B cell (primary cell): ENCODE results near the gene MARCHF10. TPM values are rescaled to one million over a fixed set of nuclear protein-coding genes. Genes with fewer than 3 reads are reported as not detected.

Experiments
- ATAC-seq: fragments of 200-7000 bp; cut with Tn5 transposase; one replicate; pipeline ENCODE4 v1.10.0; 2021; ENCODE audit warnings: low read depth, mild to moderate bottlenecking, moderate number of reproducible peaks, moderate library complexity
- CTCF ChIA-PET: fragments of 350-600 bp; sonication (Branson Sonifier 250); formaldehyde crosslinking; loops from one replicate; lab custom pipeline; 2021; ENCODE audit warnings: antibody characterized with exemption, inconsistent platforms; lab: Charles Lee
- POLR2A ChIA-PET: fragments of 350-600 bp; sonication (Branson Sonifier 250); formaldehyde crosslinking; loops from one replicate; lab custom pipeline; 2021; ENCODE audit warnings: antibody characterized with exemption; lab: Charles Lee
- DNase-seq: peaks from one replicate; pipeline ENCODE4 v3.0.0; 2013
- H2AFZ ChIP-seq: 2 replicates; pipeline ENCODE4 v1.6.1; 2012; ENCODE audit warnings: mild to moderate bottlenecking, low read depth, low read length; ENCODE audit not compliant: insufficient read depth, poor library complexity, severe bottlenecking
- H3K27ac ChIP-seq, 2 donors: 1 replicate in 1 of 2; 2 replicates in 1 of 2; pipeline ENCODE4 v1.5.1; 2012 to 2013; ENCODE audit warnings: low read length in 2 of 2, mild to moderate bottlenecking in 2 of 2, moderate library complexity in 1 of 2
- H3K27me3 ChIP-seq, 4 experiments: fragments of 200-600 bp in 1 of 4; sonication (generic) in 1 of 4; replicated peaks in 1 of 4; 1 replicate in 2 of 4; 2 replicates in 2 of 4; pipeline versions ENCODE4 v1.6.1 to v1.7.0; 2013 to 2016; ENCODE audit warnings: low read length in 3 of 4, mild to moderate bottlenecking in 2 of 4, mixed read lengths in 1 of 4, moderate library complexity in 1 of 4; ENCODE audit not compliant: insufficient read depth in 4 of 4, control insufficient read depth in 3 of 4; ENCODE audit errors: control extremely low read depth in 1 of 4
- H3K36me3 ChIP-seq, 2 experiments: replicated peaks in 1 of 2; 1 replicate in 1 of 2; 2 replicates in 1 of 2; pipeline versions ENCODE4 v1.6.1 to v1.7.1; 2013; ENCODE audit warnings: low read length in 1 of 2; ENCODE audit not compliant: insufficient read depth in 2 of 2, control insufficient read depth in 1 of 2; ENCODE audit errors: control extremely low read depth in 1 of 2, extremely low read depth in 1 of 2
- H3K4me1 ChIP-seq, 2 donors: fragments of 200-600 bp in 1 of 2; sonication (generic) in 1 of 2; 1 replicate in 1 of 2; 2 replicates in 1 of 2; pipeline versions ENCODE4 v1.5.1 to v1.6.1; 2013 to 2017; ENCODE audit warnings: low read length in 2 of 2; ENCODE audit not compliant: control insufficient read depth in 2 of 2, insufficient read depth in 2 of 2
- H3K4me2 ChIP-seq: replicated peaks from 2 replicates; pipeline ENCODE3; 2012; ENCODE audit warnings: mild to moderate bottlenecking, low read depth, low read length; ENCODE audit not compliant: poor library complexity, severe bottlenecking
- H3K4me3 ChIP-seq, 5 experiments: fragments of 200-600 bp in 1 of 5; sonication (generic) in 1 of 5; 1 replicate in 3 of 5; 2 replicates in 2 of 5; pipeline versions ENCODE4 v1.5.1 to v1.7.0; 2011 to 2016; ENCODE audit warnings: low read length in 4 of 5, mild to moderate bottlenecking in 4 of 5, low read depth in 2 of 5, control low read depth in 1 of 5, moderate library complexity in 1 of 5; ENCODE audit not compliant: insufficient read depth in 1 of 5; ENCODE audit errors: control extremely low read depth in 1 of 5, extremely low read depth in 1 of 5
- H3K79me2 ChIP-seq: fragments of 200-600 bp; sonication (generic); one replicate; pipeline ENCODE4 v1.6.0; 2016; ENCODE audit warnings: low read length; ENCODE audit not compliant: control insufficient read depth, insufficient read depth
- H3K9ac ChIP-seq: fragments of 200-600 bp; sonication (generic); 2 replicates; pipeline ENCODE4 v1.6.1; 2017; ENCODE audit warnings: mild to moderate bottlenecking, low read length, moderate library complexity
- H3K9me3 ChIP-seq, 3 donors: one replicate each; pipeline versions ENCODE4 v1.6.1 to v1.7.1; 2013; ENCODE audit warnings: low read length in 2 of 3; ENCODE audit not compliant: control insufficient read depth in 2 of 3, insufficient read depth in 1 of 3; ENCODE audit errors: control extremely low read depth in 1 of 3
- H4K20me1 ChIP-seq: 2 replicates; pipeline ENCODE4 v1.6.0; 2012; ENCODE audit warnings: mild to moderate bottlenecking, low read length; ENCODE audit not compliant: insufficient read depth, control insufficient read depth, poor library complexity, severe bottlenecking
- H3K27ac Mint-ChIP-seq: one replicate; pipeline ENCODE4 v1.8.0; 2021; ENCODE audit warnings: mixed read lengths
- H3K27me3 Mint-ChIP-seq: one replicate; pipeline ENCODE4 v1.8.0; 2021; ENCODE audit warnings: mixed read lengths
- H3K4me1 Mint-ChIP-seq: one replicate; pipeline ENCODE4 v1.8.0; 2021; ENCODE audit warnings: mixed read lengths
- H3K4me3 Mint-ChIP-seq: one replicate; pipeline ENCODE4 v1.8.0; 2021; ENCODE audit warnings: mixed read lengths
- H3K9me3 Mint-ChIP-seq: one replicate; pipeline ENCODE4 v1.8.0; 2022; ENCODE audit warnings: mixed read lengths; ENCODE audit not compliant: insufficient read depth
- CTCF ChIP-seq: fragments of 200-600 bp; IDR thresholded peaks from one replicate; pipeline ENCODE4 v1.8.0; 2022; ENCODE audit warnings: antibody characterized with exemption, mild to moderate bottlenecking
- EZH2 ChIP-seq: IDR thresholded peaks from 2 replicates; pipeline ENCODE4 v1.6.1; 2012; ENCODE audit warnings: borderline replicate concordance, low read depth, mild to moderate bottlenecking, moderate library complexity, low read length; ENCODE audit not compliant: insufficient read depth, poor library complexity, severe bottlenecking
- WGBS: methylation state at CpG from one replicate; pipeline ENCODE4 v1.1.5; 2013; ENCODE audit warnings: missing lambda C conversion rate; ENCODE audit not compliant: insufficient coverage; 5-methylcytosine and 5-hydroxymethylcytosine counted together
- intact Hi-C: fragments of 100-400 bp; cut with micrococcal nuclease; formaldehyde crosslinking; loops from one replicate; pipeline ENCODE4 v1.10.0; 2022
- polyA plus RNA-seq: library from polyadenylated mRNA; depleted of rRNA; stranded (reverse); fragments of >200 nt; gene quantifications from 2 replicates; pipeline ENCODE4 v1.2.3, GENCODE V29; 2012
- total RNA-seq, 2 donors: library from RNA; stranded (reverse); fragments of 120-200 nt in 1 of 2; gene quantifications; 1 replicate in 1 of 2; 2 replicates in 1 of 2; pipeline versions ENCODE4 v1.2.3 to v1.2.4, GENCODE V29; 2013 to 2022

The MARCHF10 gene
- total and polyA plus RNA-seq, 2 donors (not counting 1 experiment from before 2014, with no cell fraction given) = 0.24 TPM; not detected in 1

DNA sequence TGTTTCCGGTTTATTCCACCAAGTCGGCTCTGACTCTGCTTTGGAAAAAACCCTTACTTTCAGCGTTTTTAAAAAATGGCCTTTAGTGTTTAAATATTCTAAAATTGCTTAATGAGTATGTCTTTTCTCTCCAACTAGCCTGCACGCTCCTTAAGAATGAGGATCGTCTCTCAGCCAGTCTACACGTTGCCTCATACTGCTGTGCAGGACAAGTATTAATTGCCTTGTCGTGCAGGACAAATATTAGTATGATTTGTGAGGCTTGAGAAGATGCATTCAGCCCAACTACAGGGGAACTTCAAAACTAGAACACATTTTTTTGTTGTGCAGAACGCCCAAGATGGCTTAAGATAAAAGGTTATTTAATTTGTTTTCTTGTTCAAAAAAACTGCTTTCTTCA, 61.2 kb downstream of the MARCHF10 start:
- 80% methylated on average over 1 of the region's 8 CpGs for WGBS
- no peaks in the 10 kb centered on the region for H3K36me3 ChIP-seq
- Mint-ChIP-seq H3K9me3 (no peaks in the 10 kb centered on the region), H3K27me3 (peaks cover 23% of the 10 kb centered on the region), H3K4me1 (no peaks in the 10 kb centered on the region), H3K4me3 (no peak overlapping the region), H3K27ac (no peak overlapping the region)
- no peak overlapping the region for H3K9ac ChIP-seq
- H4K20me1 ChIP-seq = no peaks in the 10 kb centered on the region
- DNase-seq = no peak
- ChIA-PET POLR2A (no interaction called here), CTCF (no interaction called here)
- H3K79me2 ChIP-seq = no peaks in the 10 kb centered on the region
- no peak overlapping the region for H2AFZ ChIP-seq
- no peak for ATAC-seq
- no peak overlapping the region for H3K27ac ChIP-seq
- no peak overlapping the region for H3K4me2 ChIP-seq
- TF ChIP-seq EZH2 (no peak), CTCF (no peak)
- no peak overlapping the region for H3K4me3 ChIP-seq
- intact Hi-C loops = no loop called here
- H3K9me3 ChIP-seq = no peaks in the 10 kb centered on the region
- H3K4me1 ChIP-seq = no peaks in the 10 kb centered on the region
- no peaks in the 10 kb centered on the region for H3K27me3 ChIP-seq

DNA sequence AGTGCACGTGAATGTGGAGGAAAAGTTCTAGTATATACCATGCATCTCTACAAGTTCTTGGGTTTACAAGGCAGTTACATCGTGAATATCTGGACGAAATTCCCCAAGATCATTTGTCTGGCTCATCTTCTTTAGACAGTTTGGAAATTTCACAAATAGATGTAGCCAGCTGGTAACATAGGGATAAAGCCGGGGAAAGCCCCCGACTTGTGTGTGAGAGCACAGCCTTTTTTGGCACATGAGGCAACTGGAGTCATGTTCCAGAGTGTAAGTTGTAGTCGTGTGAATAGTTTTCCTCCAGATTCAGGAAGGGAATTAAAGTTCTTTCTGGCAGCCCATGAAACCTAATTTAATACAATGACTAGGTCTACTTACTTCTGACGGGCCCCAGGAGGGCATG, 62.3 kb downstream of the MARCHF10 start:
- Histone ChIP-seq H2AFZ (no peak overlapping the region), H3K79me2 (no peaks in the 10 kb centered on the region), H3K27me3 (no peaks in the 10 kb centered on the region), H3K4me2 (no peak overlapping the region), H3K9me3 (no peaks in the 10 kb centered on the region), H3K9ac (no peak overlapping the region), H3K4me1 (no peaks in the 10 kb centered on the region), H3K4me3 (no peak overlapping the region), H4K20me1 (no peaks in the 10 kb centered on the region), H3K27ac (no peak overlapping the region), H3K36me3 (no peaks in the 10 kb centered on the region)
- ChIA-PET CTCF (no interaction called here), POLR2A (no interaction called here)
- DNase-seq (no peak), ATAC-seq (no peak)
- Mint-ChIP-seq H3K4me1 (no peaks in the 10 kb centered on the region), H3K27me3 (peaks cover 27% of the 10 kb centered on the region), H3K4me3 (no peak overlapping the region), H3K27ac (no peak overlapping the region), H3K9me3 (no peaks in the 10 kb centered on the region)
- 76% methylated on average over 5 of the region's 7 CpGs for WGBS
- TF ChIP-seq CTCF (no peak), EZH2 (no peak)
- intact Hi-C loops = no loop called here
